Activated T-helper 1 cell treated with anti-CD3 and anti-CD28 coated beads, Interleukin-12 subunit alpha, Interleukin-12 subunit beta, Interleukin-2, Interleukin-4 antibody, amounts not matched to agents 30 ng/mL and 10 ng/mL and 1 ng/mL, durations not matched to agents 14 hours and 24 hours and 36 hours (primary cell): ENCODE data around the gene BRD1. TPM values are rescaled to one million over a fixed set of nuclear protein-coding genes. Genes with fewer than 3 reads are reported as not detected.

Experiments
- DNase-seq: peaks from one replicate; pipeline ENCODE4 v3.0.0; 2021; ENCODE audit warnings: low spot score
- H3K27ac Mint-ChIP-seq: one replicate; pipeline ENCODE4 v1.8.0; 2021; ENCODE audit warnings: mild to moderate bottlenecking, mixed read lengths
- H3K27me3 Mint-ChIP-seq: one replicate; pipeline ENCODE4 v1.8.0; 2022; ENCODE audit warnings: mild to moderate bottlenecking, moderate library complexity, mixed read lengths; ENCODE audit not compliant: insufficient read depth
- H3K36me3 Mint-ChIP-seq: one replicate; pipeline ENCODE4 v1.8.0; 2021; ENCODE audit warnings: low read depth, mixed read lengths
- H3K4me1 Mint-ChIP-seq: one replicate; pipeline ENCODE4 v1.8.0; 2021; ENCODE audit warnings: low read depth, mixed read lengths
- H3K4me3 Mint-ChIP-seq: one replicate; pipeline ENCODE4 v1.8.0; 2021; ENCODE audit warnings: mild to moderate bottlenecking, moderate library complexity, mixed read lengths
- H3K9me3 Mint-ChIP-seq: one replicate; pipeline ENCODE4 v1.8.0; 2021; ENCODE audit warnings: mixed read lengths
- intact Hi-C: fragments of 100-400 bp; cut with micrococcal nuclease; formaldehyde crosslinking; loops from one replicate; pipeline ENCODE4 v1.15.1; 2024
- total RNA-seq: library from RNA; stranded (reverse); gene quantifications from 2 replicates; pipeline ENCODE4 v1.2.3, GENCODE V29; 2022

The BRD1 gene
- total RNA-seq, 1 donor from 2014 or later: 45.5 TPM

- no peak for DNase-seq
- Mint-ChIP-seq H3K27ac (no peak overlapping the region), H3K27me3 (peaks cover 6% of the 10 kb centered on the region), H3K4me3 (no peak overlapping the region), H3K4me1 (peaks cover 21% of the 10 kb centered on the region), H3K36me3 (no peaks in the 10 kb centered on the region), H3K9me3 (no peaks in the 10 kb centered on the region)
- intact Hi-C loops: no loop called here
Observed at GRCh38 chr22:49760280-49760629, 67.4 kb downstream of the BRD1 start.

GRCh38 chr22:49756676-49757075 lies 71.0 kb downstream of the BRD1 start:
- Mint-ChIP-seq H3K4me1 (peaks cover 15% of the 10 kb centered on the region), H3K9me3 (no peaks in the 10 kb centered on the region), H3K27me3 (peaks cover 6% of the 10 kb centered on the region), H3K4me3 (no peak overlapping the region), H3K36me3 (no peaks in the 10 kb centered on the region), H3K27ac (no peak overlapping the region)
- no peak for DNase-seq
- intact Hi-C loops: no loop called here

GRCh38 chr22:49756201-49756600 lies 71.5 kb downstream of the BRD1 start:
- no peak overlapping the region for H3K27ac Mint-ChIP-seq
- intact Hi-C loops: no loop called here
- H3K36me3 Mint-ChIP-seq: no peaks in the 10 kb centered on the region
- H3K4me3 Mint-ChIP-seq: no peak overlapping the region
- peaks cover 13% of the 10 kb centered on the region for H3K4me1 Mint-ChIP-seq
- H3K9me3 Mint-ChIP-seq: no peaks in the 10 kb centered on the region
- no peak for DNase-seq
- H3K27me3 Mint-ChIP-seq: peaks cover 6% of the 10 kb centered on the region

GRCh38 chr22:49755631-49756001 lies 72.1 kb downstream of the BRD1 start:
- Mint-ChIP-seq H3K27ac (no peak overlapping the region), H3K36me3 (no peaks in the 10 kb centered on the region), H3K4me1 (peaks cover 7% of the 10 kb centered on the region), H3K27me3 (peaks cover 6% of the 10 kb centered on the region), H3K9me3 (no peaks in the 10 kb centered on the region), H3K4me3 (no peak overlapping the region)
- intact Hi-C loops: no loop called here
- no peak for DNase-seq

- intact Hi-C loops: no loop called here
- no peak overlapping the region for H3K27ac Mint-ChIP-seq
- H3K4me3 Mint-ChIP-seq: no peak overlapping the region
- H3K4me1 Mint-ChIP-seq: peaks cover under 1% of the 10 kb centered on the region
- H3K9me3 Mint-ChIP-seq: no peaks in the 10 kb centered on the region
- no peak for DNase-seq
- H3K36me3 Mint-ChIP-seq: no peaks in the 10 kb centered on the region
- H3K27me3 Mint-ChIP-seq: peaks cover 6% of the 10 kb centered on the region
Observed at GRCh38 chr22:49754696-49755630, 72.7 kb downstream of the BRD1 start.

GRCh38 chr22:49753961-49754695 lies 73.5 kb downstream of the BRD1 start:
- Mint-ChIP-seq H3K4me1 (no peaks in the 10 kb centered on the region), H3K4me3 (no peak overlapping the region), H3K27ac (no peak overlapping the region), H3K36me3 (no peaks in the 10 kb centered on the region), H3K9me3 (no peaks in the 10 kb centered on the region), H3K27me3 (peaks cover 6% of the 10 kb centered on the region)
- intact Hi-C loops: no loop called here
- DNase-seq: no peak

GRCh38 chr22:49753276-49753890 lies 74.3 kb downstream of the BRD1 start:
- H3K4me1 Mint-ChIP-seq: no peaks in the 10 kb centered on the region
- no peak overlapping the region for H3K27ac Mint-ChIP-seq
- no peaks in the 10 kb centered on the region for H3K9me3 Mint-ChIP-seq
- peaks cover 6% of the 10 kb centered on the region for H3K27me3 Mint-ChIP-seq
- intact Hi-C loops: no loop called here
- H3K36me3 Mint-ChIP-seq: no peaks in the 10 kb centered on the region
- H3K4me3 Mint-ChIP-seq: no peak overlapping the region
- DNase-seq: no peak

- Mint-ChIP-seq H3K4me1 (no peaks in the 10 kb centered on the region), H3K36me3 (peaks cover 1% of the 10 kb centered on the region), H3K9me3 (peaks cover 4% of the 10 kb centered on the region), H3K27ac (no peak overlapping the region), H3K27me3 (peaks cover 6% of the 10 kb centered on the region), H3K4me3 (no peak overlapping the region)
- DNase-seq: no peak
- intact Hi-C loops: no loop called here
Observed at GRCh38 chr22:49752598-49753091, 75.0 kb downstream of the BRD1 start.

GRCh38 chr22:49751966-49752597 lies 75.6 kb downstream of the BRD1 start:
- H3K4me3 Mint-ChIP-seq: no peak overlapping the region
- no peak overlapping the region for H3K27ac Mint-ChIP-seq
- no peak for DNase-seq
- peaks cover 7% of the 10 kb centered on the region for H3K27me3 Mint-ChIP-seq
- peaks cover 3% of the 10 kb centered on the region for H3K36me3 Mint-ChIP-seq
- no peaks in the 10 kb centered on the region for H3K4me1 Mint-ChIP-seq
- peaks cover 10% of the 10 kb centered on the region for H3K9me3 Mint-ChIP-seq
- intact Hi-C loops: no loop called here

- Mint-ChIP-seq H3K27me3 (peaks cover 8% of the 10 kb centered on the region), H3K4me3 (no peak overlapping the region), H3K27ac (no peak overlapping the region), H3K9me3 (peaks cover 16% of the 10 kb centered on the region), H3K4me1 (no peaks in the 10 kb centered on the region), H3K36me3 (peaks cover 3% of the 10 kb centered on the region)
- DNase-seq: no peak
- intact Hi-C loops: no loop called here
Observed at GRCh38 chr22:49751318-49751965, 76.2 kb downstream of the BRD1 start.

GRCh38 chr22:49749885-49750510 lies 77.7 kb downstream of the BRD1 start:
- DNase-seq: no peak
- Mint-ChIP-seq H3K36me3 (peaks cover 4% of the 10 kb centered on the region), H3K4me1 (no peaks in the 10 kb centered on the region), H3K4me3 (no peak overlapping the region), H3K9me3 (peaks cover 31% of the 10 kb centered on the region), H3K27me3 (peaks cover 8% of the 10 kb centered on the region), H3K27ac (no peak overlapping the region)
- intact Hi-C loops: no loop called here

GRCh38 chr22:49749227-49749626 lies 78.4 kb downstream of the BRD1 start:
- intact Hi-C loops: no loop called here
- peaks cover 8% of the 10 kb centered on the region for H3K27me3 Mint-ChIP-seq
- peaks cover 4% of the 10 kb centered on the region for H3K36me3 Mint-ChIP-seq
- DNase-seq: no peak
- H3K4me3 Mint-ChIP-seq: no peak overlapping the region
- no peak overlapping the region for H3K27ac Mint-ChIP-seq
- peaks cover 35% of the 10 kb centered on the region for H3K9me3 Mint-ChIP-seq
- no peaks in the 10 kb centered on the region for H3K4me1 Mint-ChIP-seq
